GM18951 (cell line): ENCODE measurements around the gene MAFG.

Experiments
- POLR2A ChIP-seq: IDR thresholded peaks from 4 replicates; pipeline ENCODE4 v1.6.1; 2011; ENCODE audit warnings: mild to moderate bottlenecking; ENCODE audit not compliant: insufficient read length, insufficient read depth; ENCODE audit errors: extremely low read depth
- in situ Hi-C: fragments of 300-500 bp; cut with MboI; formaldehyde crosslinking; loops from one replicate; pipeline ENCODE4 v1.12.0; 2022; ENCODE audit warnings: low sequenced_read_pairs, mixed read lengths, inconsistent platforms; ENCODE audit not compliant: unreplicated experiment

Gene MAFG

GRCh38 chr17:81911277-81911961 is 16.1 kb downstream of the MAFG start, which contains the start of gene PCYT2:
Gene PCYT2 (minus strand): TSS chr17:81911399. CDS start chr17:81911355, 44 bp downstream.
- in situ Hi-C loops = no loop called here
- TF ChIP-seq POLR2A = peak; percentile 72

- TF ChIP-seq POLR2A = no peak
- in situ Hi-C loops = no loop called here
Measured at GRCh38 chr17:81910840-81911276, 16.7 kb downstream of the MAFG start.

GRCh38 chr17:81909966-81910839 is 17.3 kb downstream of the MAFG start:
- no peak for TF ChIP-seq POLR2A
- in situ Hi-C loops = no loop called here

GRCh38 chr17:81909231-81909630 is 18.3 kb downstream of the MAFG start:
- no peak for TF ChIP-seq POLR2A
- in situ Hi-C loops = no loop called here

- in situ Hi-C loops = no loop called here
- no peak for TF ChIP-seq POLR2A
Measured at GRCh38 chr17:81908793-81909192, 18.7 kb downstream of the MAFG start.

GRCh38 chr17:81907219-81908145 is 20.1 kb downstream of the MAFG start:
- in situ Hi-C loops = no loop called here
- no peak for TF ChIP-seq POLR2A

- in situ Hi-C loops = no loop called here
- TF ChIP-seq POLR2A = no peak
Measured at GRCh38 chr17:81906476-81907218, 20.9 kb downstream of the MAFG start.

GRCh38 chr17:81905993-81906392 is 21.5 kb downstream of the MAFG start:
- in situ Hi-C loops = no loop called here
- TF ChIP-seq POLR2A = no peak

GRCh38 chr17:81905424-81905875 is 22.1 kb downstream of the MAFG start:
- in situ Hi-C loops = no loop called here
- no peak for TF ChIP-seq POLR2A

- in situ Hi-C loops = no loop called here
- no peak for TF ChIP-seq POLR2A
Measured at GRCh38 chr17:81904600-81905423, 22.7 kb downstream of the MAFG start.

- TF ChIP-seq POLR2A = no peak
- in situ Hi-C loops = no loop called here
Measured at GRCh38 chr17:81903896-81904599, 23.5 kb downstream of the MAFG start.

GRCh38 chr17:81903415-81903831 is 24.1 kb downstream of the MAFG start:
- no peak for TF ChIP-seq POLR2A
- in situ Hi-C loops = no loop called here
